ENCODE measurements around the gene TEDC2.
"Not testable (repeated sequence)": the region's sequence is repeated elsewhere in the genome, so short reads cannot be mapped to it uniquely, and the experiment has no call there.

Gene TEDC2

GRCh38 chr16:2474877-2475412, 15.0 kb downstream of the TEDC2 start, which contains the start of gene TBC1D24:
Gene TBC1D24, plus strand, starts transcription at chr16:2475127. Its CDS starts 21,022 bp downstream, at chr16:2496149.
- Mint-ChIP-seq H3K4me1 (ENCODE audit: low read depth) (peaks cover 13% of the 10 kb centered on the region), H3K27me3 (ENCODE audit: low read depth) (peaks cover 28% of the 10 kb centered on the region), H3K4me3 (peak within 1 kb of the TSS; percentile 68), H3K9me3 (no peaks in the 10 kb centered on the region), H3K27ac (no peak within 1 kb of the TSS), H3K36me3 (ENCODE audit: low read depth) (no peaks in the 10 kb centered on the region)

DNA sequence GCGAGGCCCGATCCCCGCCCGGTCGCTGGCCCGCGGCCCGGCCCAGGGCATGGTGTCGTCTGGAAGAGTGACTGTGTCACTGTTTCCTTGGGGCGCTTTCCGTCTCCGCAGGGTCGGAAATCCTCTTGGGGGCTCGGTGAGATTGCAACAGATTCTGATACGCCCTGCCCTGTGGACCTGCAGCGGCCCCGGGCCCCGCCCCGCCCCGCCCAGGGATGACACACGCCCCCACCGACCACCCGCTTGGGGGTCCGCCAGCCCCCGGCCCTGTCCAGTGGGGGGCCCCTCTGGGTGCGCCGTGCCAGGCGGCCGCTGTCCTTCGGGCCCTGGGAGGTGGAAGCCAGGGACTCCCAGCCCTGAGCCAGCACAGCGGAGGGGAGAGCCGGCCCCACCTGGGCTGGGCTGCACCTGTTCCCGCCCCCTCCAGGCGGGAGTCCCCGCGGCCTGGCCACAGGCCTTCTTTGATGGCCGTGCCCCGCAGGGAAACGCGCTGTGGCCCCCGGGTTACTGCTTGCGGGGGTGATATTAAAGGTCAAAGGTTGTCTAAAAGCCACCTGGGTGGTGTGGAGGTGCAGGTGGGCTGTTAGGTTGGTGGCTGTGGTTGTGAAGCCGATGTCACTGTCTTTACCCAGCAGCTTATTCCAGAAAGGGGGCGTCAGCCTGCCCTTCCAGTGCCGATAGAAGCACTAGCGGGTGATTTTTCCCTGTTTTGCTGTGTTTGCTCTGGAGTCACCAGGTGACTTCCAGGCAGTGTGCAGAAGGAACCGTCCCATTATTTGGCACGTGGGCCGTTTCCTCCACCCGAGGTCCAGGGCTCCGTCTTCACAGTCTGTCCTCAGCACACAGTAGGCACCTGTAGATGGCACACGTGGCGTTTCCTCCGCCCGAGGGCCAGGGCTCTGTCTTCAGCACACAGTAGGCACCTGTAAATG, 15.8 kb downstream of the TEDC2 start:
- Mint-ChIP-seq H3K36me3 (ENCODE audit: low read depth) (no peaks in the 10 kb centered on the region), H3K4me3 (peak overlapping the region; percentile 57), H3K27me3 (ENCODE audit: low read depth) (peaks cover 21% of the 10 kb centered on the region), H3K9me3 (no peaks in the 10 kb centered on the region), H3K4me1 (ENCODE audit: low read depth) (peaks cover 13% of the 10 kb centered on the region), H3K27ac (no peak overlapping the region)

DNA sequence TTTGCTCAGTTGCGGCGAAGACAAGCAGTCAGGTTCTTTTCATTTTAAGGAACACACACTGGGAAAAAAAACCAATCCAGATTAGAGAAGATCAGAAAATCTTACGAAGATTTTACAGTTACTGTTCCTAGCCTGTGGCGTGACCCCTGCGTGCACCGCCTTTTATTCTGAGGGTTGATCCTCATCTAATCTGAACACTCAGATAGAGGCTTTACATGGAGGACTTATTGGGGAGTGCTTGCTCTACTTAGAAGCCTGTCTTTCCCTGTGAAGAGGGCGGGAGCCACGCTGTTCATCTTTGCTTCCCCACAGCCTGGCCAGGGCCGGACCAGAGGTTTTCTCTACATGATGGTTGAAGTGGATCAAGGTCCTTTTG, 16.4 kb downstream of the TEDC2 start:
- Mint-ChIP-seq H3K27ac (no peak overlapping the region), H3K4me1 (ENCODE audit: low read depth) (peaks cover 13% of the 10 kb centered on the region), H3K27me3 (ENCODE audit: low read depth) (peaks cover 21% of the 10 kb centered on the region), H3K36me3 (ENCODE audit: low read depth) (no peaks in the 10 kb centered on the region), H3K4me3 (peak overlapping the region; percentile 57), H3K9me3 (no peaks in the 10 kb centered on the region)

- Mint-ChIP-seq H3K27me3 (ENCODE audit: low read depth) (peaks cover 21% of the 10 kb centered on the region), H3K9me3 (no peaks in the 10 kb centered on the region), H3K4me1 (ENCODE audit: low read depth) (peaks cover 13% of the 10 kb centered on the region), H3K4me3 (peak overlapping the region; percentile 57), H3K27ac (no peak overlapping the region), H3K36me3 (ENCODE audit: low read depth) (no peaks in the 10 kb centered on the region)
These were observed 16.8 kb downstream of the TEDC2 start for GRCh38 chr16:2476741-2477140.

- H3K27me3 Mint-ChIP-seq (ENCODE audit: low read depth), result peaks cover 21% of the 10 kb centered on the region
- no peaks in the 10 kb centered on the region for H3K9me3 Mint-ChIP-seq
- H3K4me3 Mint-ChIP-seq, result no peak overlapping the region
- peaks cover 13% of the 10 kb centered on the region for H3K4me1 Mint-ChIP-seq (ENCODE audit: low read depth)
- H3K27ac Mint-ChIP-seq, result no peak overlapping the region
- H3K36me3 Mint-ChIP-seq (ENCODE audit: low read depth), result no peaks in the 10 kb centered on the region
These were observed 17.4 kb downstream of the TEDC2 start for GRCh38 chr16:2477327-2477726.

DNA sequence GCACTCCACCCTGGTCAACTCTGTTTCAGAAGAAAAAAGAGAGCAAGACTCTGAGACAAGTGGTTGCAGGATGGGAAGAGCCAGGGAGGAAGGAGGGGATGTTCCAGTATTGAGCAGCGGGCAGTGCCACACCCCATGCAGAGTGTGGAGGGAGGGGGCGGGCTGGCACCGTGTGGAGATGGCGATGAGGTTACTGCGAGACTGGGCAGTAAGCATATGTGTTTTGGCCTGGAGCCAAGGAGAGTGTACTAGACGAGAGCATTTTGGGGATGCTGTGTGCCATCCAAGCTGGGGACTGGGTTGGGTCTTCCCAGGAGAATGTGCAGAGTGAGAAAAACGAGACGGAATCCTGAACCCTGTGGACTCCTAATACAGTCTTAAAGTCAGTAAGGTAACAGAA, 18.4 kb downstream of the TEDC2 start:
- Mint-ChIP-seq H3K4me3 (no peak overlapping the region), H3K36me3 (ENCODE audit: low read depth) (no peaks in the 10 kb centered on the region), H3K9me3 (no peaks in the 10 kb centered on the region), H3K4me1 (ENCODE audit: low read depth) (peaks cover 9% of the 10 kb centered on the region), H3K27ac (no peak overlapping the region), H3K27me3 (ENCODE audit: low read depth) (peaks cover 14% of the 10 kb centered on the region)

GRCh38 chr16:2479996-2480395, 20.1 kb downstream of the TEDC2 start:
- not testable (repeated sequence) for H3K27ac Mint-ChIP-seq; H3K36me3 Mint-ChIP-seq (ENCODE audit: low read depth); H3K4me3 Mint-ChIP-seq; H3K9me3 Mint-ChIP-seq; H3K4me1 Mint-ChIP-seq (ENCODE audit: low read depth)
- H3K27me3 Mint-ChIP-seq (ENCODE audit: low read depth), result peaks cover 13% of the 10 kb centered on the region

DNA sequence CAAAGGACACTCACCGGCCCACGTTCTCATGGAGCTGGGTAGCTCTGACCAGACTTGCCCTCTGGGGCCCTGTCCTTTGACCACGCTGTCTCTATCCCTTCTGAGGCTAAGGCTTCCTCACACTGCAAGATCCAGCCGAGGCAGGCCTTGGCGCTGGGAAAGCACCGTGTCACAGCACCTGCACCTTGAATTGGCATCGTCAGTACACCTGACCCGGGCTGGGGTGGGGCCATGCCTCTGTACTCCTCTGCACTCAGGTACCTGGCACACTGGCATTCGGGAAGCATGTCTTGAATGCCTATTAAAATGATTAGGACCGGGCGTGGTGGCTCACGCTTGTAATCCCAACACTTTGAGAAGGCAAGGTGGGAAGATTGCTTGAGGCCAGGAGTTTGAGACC, 21.0 kb downstream of the TEDC2 start:
- Mint-ChIP-seq H3K4me3 (no peak overlapping the region), H3K9me3 (no peaks in the 10 kb centered on the region), H3K27me3 (ENCODE audit: low read depth) (peaks cover 11% of the 10 kb centered on the region), H3K4me1 (ENCODE audit: low read depth) (peaks cover 9% of the 10 kb centered on the region), H3K27ac (no peak overlapping the region), H3K36me3 (ENCODE audit: low read depth) (no peaks in the 10 kb centered on the region)

- H3K27me3 Mint-ChIP-seq (ENCODE audit: low read depth), result peaks cover 4% of the 10 kb centered on the region
- H3K36me3 Mint-ChIP-seq (ENCODE audit: low read depth), result no peaks in the 10 kb centered on the region
- H3K9me3 Mint-ChIP-seq, result no peaks in the 10 kb centered on the region
- peaks cover 10% of the 10 kb centered on the region for H3K4me1 Mint-ChIP-seq (ENCODE audit: low read depth)
- H3K27ac Mint-ChIP-seq, result no peak overlapping the region
- H3K4me3 Mint-ChIP-seq, result no peak overlapping the region
These were observed 21.8 kb downstream of the TEDC2 start for GRCh38 chr16:2481676-2482075.

DNA sequence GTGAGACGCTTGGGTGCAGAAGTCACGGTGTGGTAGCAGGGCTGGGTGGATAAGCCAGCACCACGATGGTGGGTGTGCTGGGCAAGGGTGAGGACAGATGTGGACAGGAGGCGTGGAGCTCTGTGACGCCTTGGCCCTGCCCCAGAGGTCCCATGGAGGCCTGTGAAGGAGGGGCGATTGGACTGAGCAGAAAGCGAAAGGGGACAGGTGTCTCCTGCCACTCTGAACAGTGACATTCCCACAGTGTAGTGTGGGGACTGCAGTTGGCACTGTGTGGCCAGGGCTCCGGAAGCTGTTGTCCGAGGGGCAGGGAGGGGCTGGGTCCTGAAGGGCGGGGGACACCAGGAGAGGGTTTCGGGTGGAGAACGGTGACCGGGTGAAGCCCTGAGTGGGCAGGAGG, 22.3 kb downstream of the TEDC2 start:
- Mint-ChIP-seq H3K36me3 (ENCODE audit: low read depth) (no peaks in the 10 kb centered on the region), H3K9me3 (no peaks in the 10 kb centered on the region), H3K4me3 (no peak overlapping the region), H3K27ac (no peak overlapping the region), H3K4me1 (ENCODE audit: low read depth) (peaks cover 11% of the 10 kb centered on the region), H3K27me3 (ENCODE audit: low read depth) (no peaks in the 10 kb centered on the region)

- H3K4me3 Mint-ChIP-seq, result no peak overlapping the region
- H3K4me1 Mint-ChIP-seq (ENCODE audit: low read depth), result peaks cover 15% of the 10 kb centered on the region
- no peaks in the 10 kb centered on the region for H3K9me3 Mint-ChIP-seq
- peak overlapping the region; percentile 36 for H3K27ac Mint-ChIP-seq
- no peaks in the 10 kb centered on the region for H3K36me3 Mint-ChIP-seq (ENCODE audit: low read depth)
- no peaks in the 10 kb centered on the region for H3K27me3 Mint-ChIP-seq (ENCODE audit: low read depth)
These were observed 23.0 kb downstream of the TEDC2 start for GRCh38 chr16:2482708-2483534.

- H3K4me3 Mint-ChIP-seq, result no peak overlapping the region
- H3K4me1 Mint-ChIP-seq (ENCODE audit: low read depth), result peaks cover 15% of the 10 kb centered on the region
- no peak overlapping the region for H3K27ac Mint-ChIP-seq
- no peaks in the 10 kb centered on the region for H3K36me3 Mint-ChIP-seq (ENCODE audit: low read depth)
- H3K9me3 Mint-ChIP-seq, result no peaks in the 10 kb centered on the region
- H3K27me3 Mint-ChIP-seq (ENCODE audit: low read depth), result no peaks in the 10 kb centered on the region
These were observed 24.3 kb downstream of the TEDC2 start for GRCh38 chr16:2483939-2484897.

- Mint-ChIP-seq H3K4me3 (no peak overlapping the region), H3K36me3 (ENCODE audit: low read depth) (no peaks in the 10 kb centered on the region)
These were observed 25.1 kb downstream of the TEDC2 start for GRCh38 chr16:2484898-2485508.

More at GRCh38 chr16:2484898-2485508, 25.1 kb downstream of the TEDC2 start:
- H3K9me3 Mint-ChIP-seq, result no peaks in the 10 kb centered on the region
- peaks cover 15% of the 10 kb centered on the region for H3K4me1 Mint-ChIP-seq (ENCODE audit: low read depth)
- no peaks in the 10 kb centered on the region for H3K27me3 Mint-ChIP-seq (ENCODE audit: low read depth)
- peak overlapping the region; percentile 15 for H3K27ac Mint-ChIP-seq

Measured in T-helper 1 cell treated with Interleukin-12 subunit alpha and Interleukin-12 subunit beta and Interleukin-4 antibody, amounts not matched to agents 30 μg/mL and 1 μg/mL, for 36 hours (primary cell).